ENCODE measurements around the gene GPC6.

Gene GPC6

DNA sequence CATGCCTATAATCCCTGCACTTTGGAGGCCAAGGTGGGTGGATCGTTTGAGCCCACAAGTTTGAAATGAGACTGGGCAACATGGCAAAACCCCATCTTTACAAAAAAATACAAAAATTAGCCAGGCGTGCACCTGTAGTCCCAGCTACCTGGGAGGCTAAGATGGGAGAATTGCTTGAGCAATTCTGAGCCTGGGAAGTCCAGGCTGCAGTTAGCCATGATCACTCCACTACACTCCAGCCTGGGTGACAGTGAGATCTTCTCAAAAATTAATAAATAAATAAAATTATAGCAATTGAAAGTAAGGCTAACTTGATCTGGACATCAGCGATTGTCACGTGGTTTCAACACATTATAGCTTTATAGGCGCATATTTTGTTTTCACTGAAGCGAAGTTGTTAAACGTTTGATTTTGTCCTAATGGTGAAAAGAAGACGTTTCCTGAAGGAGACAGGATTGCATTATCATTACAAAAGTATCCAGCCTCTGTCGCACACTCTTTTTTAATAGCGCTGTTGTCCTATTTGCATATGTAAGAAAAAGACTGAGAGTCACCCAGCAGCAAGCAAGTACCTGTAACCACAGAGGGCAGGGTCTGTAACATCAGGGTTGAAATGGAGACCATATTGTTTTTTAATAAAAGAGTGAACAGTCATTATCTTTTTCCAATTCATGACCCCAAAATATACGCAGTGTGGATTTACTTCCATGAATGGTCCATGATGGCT is 917.2 kb downstream of the GPC6 start:
- no peak for DNase-seq

DNA sequence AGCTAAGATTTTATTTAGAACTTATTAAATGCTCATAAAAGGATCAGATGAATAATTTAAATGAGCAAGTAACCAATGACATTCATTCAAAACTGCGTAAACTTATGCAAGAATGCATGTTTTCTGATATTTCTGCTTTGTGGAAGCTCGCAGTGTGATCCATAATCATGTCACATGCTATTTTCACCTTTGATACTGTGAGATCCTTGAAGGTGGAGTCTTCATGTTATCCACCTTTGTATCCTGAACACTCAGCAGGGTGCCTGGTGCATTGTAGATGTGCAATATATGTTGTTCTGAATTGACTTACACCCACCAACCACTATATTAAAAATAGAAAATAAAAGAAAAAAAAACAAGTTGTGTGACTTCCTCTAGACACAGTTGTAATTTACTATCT is 919.4 kb downstream of the GPC6 start:
- no peak for DNase-seq

DNA sequence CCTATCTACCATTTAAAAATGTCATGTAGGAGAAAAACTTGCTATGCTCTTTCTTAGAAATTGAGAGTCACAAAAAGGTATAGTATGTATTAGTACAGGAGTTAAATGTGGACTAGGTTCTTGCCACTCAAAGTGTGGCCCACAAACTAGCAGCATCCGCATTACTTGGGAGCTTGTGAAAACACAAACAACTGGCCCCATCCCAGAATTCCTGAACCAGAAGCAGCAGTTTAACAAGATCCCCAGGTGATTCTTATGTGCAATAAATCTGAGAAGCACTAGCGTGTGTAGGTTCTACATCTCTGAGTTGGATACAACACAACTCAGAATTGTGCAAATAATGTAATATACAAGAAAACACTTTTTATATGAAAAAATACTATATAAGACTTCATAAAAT is 927.0 kb downstream of the GPC6 start:
- DNase-seq, result no peak

DNA sequence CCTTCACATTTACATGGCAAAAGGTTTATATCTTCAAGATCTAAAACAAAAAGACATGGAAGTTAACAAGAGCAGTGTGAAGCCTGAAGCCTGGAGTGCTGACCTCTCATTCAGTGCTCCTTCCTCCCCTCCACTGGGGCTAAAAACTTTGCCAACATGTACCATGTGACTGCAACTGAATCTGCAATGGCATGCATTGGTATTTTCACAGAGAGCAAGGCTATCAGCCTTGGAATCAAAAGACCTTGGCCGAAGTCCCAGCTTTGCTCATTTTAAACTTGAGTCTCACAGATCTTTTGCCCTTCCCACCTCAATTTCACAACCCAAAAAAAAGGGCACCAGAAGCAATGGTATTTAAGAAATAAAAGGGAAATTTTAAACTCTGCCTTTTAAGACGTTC is 927.8 kb downstream of the GPC6 start:
- DNase-seq, result no peak

DNA sequence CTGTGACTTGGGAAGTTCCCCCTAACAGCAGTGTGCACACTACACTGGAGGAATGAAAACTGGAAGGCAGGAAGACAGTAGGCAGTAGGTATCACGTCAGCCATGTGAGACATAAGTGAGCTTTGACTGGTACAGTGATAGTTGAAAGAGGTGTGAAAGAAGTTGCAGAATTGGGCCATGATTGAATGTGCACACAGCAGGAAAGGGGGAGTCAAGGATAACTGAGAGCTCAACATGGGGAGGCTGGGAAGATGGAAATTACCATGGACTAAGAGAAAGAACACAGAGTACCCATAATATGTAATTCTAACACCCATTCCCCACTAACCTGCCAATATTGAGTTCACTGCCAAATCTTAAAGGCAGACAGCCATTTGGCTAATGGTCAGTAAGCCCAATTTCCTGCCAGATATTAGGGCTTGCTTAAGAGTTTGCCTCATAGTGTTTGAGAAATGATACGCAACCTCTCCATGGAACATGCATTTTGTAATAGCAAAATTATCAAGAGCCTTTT is 931.2 kb downstream of the GPC6 start:
- peak; percentile 13 for DNase-seq

DNA sequence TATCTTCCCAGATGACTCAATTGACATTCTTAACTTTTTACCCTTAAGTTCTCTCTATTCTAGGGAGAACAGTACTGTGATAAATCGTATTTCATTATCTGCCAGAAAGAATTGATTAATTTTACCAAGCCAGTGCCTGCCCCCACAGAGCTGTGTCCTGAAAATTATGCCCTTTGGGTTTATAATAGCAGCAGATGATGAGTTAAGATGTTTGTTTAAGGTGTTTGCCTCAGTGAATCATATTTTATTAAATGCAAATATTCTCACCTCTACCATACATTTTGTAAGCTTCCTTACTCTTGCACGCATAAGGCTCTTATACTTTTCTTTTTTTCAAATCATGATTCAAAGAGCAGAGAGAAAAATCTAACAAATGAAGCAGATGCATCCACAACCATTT is 934.3 kb downstream of the GPC6 start:
- DNase-seq, result no peak

DNA sequence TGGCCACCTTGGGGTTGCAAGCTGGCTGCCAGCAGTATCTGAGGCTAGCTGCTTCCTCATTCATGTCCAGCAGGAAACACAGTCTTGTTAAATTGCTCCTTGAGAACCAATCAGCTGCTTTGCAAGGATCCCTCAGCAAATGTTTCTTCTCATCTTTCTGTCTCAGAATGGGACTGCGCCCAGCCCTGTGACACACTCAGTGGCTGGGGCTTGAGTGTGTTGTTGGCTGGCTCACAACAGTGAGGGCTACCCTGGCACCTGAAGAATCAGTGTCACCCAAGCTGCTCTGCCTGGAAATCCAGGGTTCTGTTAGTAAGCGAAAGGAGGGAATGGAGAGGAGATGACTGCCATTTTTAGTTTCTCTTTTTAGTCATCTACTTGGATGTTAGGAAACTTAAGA is 935.7 kb downstream of the GPC6 start:
- DNase-seq, result no peak

DNA sequence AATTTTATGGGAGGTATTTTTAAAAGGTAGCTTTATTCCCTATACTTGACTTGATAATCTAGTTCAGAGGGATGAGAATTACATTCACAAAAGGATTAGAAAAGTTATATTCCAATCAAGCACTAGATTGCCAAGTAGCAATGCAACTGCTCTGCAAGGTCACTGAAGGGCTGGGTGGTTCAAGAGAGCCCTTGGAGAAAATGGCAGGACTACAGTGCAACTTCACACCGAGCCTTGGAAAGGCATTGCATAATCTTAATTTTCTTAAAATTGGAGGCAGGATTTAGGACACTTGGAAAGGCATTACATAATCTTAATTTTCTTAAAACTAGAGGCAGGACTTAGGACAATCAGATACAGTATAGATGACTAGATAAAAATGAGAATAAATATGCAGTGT is 936.9 kb downstream of the GPC6 start:
- DNase-seq, result no peak

DNA sequence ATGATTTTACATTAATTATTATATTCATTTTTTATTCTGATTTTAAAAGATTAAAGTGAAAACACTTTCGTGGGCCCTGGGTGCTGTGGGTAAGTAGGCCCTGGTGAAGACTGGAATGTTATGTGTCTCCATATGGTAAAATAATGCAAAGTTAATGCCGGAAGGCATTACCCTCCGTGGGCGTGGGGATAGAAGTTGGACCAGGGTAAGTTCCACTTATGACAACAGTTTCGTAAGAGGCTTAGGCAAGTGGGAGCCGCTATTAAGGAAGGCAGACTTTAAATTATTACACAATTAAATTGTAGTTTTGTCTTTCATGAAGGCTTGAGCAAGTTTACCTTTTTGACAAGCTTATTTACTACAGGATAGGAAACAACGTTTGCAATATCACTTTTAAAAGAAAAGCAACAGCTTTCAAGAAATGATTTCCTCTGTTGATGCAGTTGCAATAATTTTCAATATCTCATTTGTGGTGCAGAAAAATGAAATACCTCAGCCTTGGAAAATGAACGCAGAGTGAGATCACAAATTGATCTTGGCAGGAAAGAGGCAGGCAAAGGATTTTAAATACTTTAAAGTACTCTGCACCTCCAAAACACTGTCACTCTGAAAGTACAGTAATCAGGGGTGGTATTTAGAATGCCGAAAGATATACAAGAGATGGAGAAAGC is 942.3 kb downstream of the GPC6 start:
- DNase-seq, result peak; percentile 26

DNA sequence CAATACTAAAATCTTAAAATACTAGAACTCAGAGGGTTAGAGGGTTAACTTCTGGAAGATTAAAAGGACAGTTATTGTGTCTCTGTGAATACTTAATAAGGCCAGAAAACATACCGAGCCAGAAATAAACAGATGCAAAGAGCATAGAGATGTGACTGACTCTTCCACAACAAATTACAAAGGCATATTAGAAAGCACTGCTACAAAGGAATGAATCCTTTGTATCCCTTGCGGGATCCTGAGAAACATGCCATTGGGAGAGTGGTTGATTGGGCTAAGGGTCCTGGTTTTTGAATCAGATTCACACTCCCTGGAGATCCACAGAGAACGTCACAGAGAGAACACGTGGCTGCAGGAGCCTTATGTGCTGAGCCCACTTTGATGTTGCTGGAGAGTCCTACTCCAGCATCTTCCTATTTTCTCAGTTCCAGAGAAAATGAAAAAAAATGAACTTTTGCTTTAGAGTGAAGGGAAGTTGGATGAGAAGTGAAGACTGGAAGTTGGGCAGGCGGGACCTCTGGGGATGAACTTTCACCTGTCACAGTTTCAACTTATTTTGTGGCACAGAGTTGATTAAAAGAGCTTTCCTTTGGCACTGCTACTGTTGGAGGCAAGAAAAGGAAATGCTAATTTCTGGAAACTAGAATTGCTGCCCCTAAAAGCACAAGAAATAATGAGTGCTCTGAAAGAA is 943.0 kb downstream of the GPC6 start:
- DNase-seq, result no peak

DNA sequence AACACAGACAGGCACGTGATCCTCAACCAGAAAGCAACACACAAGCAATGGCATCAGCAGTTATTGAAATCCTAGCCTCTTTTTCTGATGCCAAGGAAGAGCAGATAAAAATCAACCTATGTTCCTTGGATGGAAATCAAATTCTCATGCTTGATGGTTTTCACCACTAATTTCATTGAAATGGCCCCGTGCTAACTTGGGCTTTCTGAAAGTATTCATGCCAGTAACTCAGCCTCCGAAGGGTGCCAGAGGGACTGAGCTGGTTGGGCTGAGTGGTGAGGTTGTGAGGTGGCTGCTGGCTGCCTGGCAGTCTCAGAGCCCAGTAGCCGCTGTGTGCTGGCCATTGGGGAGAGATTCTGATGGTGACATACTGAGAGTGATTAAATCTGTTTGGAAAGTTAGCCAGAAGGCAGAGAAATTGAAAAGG is 943.6 kb downstream of the GPC6 start:
- DNase-seq, result no peak

DNA sequence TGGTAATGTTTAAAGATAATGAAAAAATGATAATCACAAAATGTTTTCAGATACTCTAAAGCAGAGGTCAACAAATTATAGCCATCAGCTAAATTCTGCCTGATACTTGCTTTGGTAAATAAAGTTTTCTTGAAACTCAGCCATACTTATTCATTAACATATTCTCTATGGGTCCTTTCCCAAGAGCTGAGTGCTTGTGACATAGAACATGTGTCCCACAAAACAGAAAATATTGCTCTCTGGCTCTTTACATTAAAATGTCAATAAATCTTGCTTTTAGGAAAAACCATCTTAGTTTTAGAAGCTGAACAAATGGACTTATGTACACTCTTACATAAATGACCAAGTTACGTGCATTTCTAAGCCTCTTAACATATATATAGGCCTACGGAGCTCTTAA is 945.8 kb downstream of the GPC6 start:
- no peak for DNase-seq

DNA sequence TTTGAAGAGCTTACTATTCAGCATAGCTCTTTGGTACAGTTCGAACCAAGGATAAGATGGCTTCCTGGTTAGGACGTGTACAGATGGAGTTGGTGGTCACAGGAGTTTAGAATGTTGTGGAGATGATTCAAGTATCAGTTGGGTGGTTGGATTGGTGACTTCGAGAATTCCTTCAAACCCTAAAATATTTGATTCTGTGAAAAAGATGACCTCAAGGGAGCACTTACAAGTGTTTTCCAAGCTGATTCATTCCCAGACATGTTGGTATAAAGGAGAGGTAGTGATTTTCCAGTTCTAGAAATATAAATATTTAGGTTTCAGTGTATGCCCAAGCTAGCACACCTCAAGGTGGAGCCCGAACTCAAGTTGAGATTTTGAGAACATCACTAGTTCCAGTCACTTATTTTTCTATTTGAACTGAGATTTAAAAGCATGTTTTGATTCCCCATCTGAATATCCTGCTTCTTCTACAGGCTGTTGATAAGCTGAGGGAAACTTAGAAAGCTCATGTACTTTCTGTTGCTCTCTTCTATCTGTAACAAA is 946.8 kb downstream of the GPC6 start:
- no peak for DNase-seq

DNA sequence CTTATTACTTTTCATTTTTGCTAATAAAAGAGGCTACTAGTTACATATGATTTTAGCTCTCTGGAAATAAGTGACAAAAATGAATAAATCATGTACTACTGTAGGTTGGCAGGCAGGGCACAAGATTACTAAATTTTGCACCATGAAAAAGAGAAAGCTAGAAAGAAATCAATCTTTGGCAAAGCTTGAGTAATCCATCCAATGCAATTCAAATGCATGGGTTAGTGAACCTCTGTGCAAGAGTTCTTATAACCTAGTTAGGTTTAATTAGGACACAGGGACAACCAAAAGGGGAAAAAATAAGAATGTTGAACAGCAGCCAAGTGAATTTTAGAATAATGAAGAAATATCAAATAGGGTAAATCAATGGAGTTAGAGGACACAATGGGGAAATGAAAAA is 947.4 kb downstream of the GPC6 start:
- no peak for DNase-seq

DNA sequence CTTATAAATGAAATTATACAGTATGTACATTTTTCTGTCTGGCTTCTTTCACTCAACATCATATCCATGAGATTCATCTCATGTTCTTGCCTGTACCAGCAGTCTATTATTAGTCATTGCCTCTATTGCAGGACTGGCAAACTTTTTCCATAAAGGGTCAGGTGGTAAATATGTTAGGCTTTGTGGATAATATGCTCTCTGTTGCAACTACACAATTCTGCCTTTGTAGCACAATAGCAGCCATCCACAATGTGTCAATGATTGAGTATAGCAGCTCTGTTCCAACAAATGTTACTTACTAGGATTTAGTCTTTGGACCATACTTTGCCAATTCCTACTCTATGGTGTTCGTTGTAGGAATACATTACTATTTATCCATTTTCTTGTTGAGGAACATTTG is 948.5 kb downstream of the GPC6 start:
- no peak for DNase-seq

DNA sequence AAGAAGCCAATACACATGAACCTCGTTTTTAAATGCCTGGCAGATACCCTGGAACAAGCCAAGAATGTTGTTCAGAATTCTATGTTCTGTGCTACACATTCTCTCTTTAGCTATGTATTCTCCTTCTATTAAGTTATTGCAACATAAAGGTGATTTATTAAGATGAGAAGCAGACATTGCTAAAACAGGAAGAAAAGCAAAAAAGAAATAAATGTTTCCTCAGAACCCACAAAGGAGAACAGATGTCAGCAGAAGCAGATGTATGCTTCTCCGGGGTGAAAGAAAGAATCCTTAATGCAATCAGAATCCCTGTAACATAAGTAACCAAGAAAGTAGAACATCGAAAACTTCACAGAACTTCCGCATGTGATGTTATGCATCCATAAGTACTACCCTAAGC is 950.0 kb downstream of the GPC6 start:
- no peak for DNase-seq

DNA sequence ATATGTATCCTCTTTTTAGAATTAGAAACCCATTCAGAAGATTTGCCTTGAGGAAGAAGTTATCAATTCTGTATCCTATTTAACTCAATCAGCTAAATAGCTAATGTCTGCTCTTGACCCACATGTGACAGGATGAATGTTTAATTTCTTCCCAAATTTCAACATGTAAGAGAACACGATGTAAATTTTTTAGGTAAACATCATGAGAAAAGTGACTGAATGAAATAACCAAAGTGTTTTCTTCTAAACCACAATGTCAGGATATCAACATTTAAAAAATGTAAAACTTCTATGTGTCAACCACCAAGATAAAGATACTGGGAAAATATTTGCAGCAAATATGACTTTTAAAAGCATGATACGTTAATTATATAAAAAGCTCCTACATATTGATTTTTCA is 950.4 kb downstream of the GPC6 start:
- no peak for DNase-seq

DNA sequence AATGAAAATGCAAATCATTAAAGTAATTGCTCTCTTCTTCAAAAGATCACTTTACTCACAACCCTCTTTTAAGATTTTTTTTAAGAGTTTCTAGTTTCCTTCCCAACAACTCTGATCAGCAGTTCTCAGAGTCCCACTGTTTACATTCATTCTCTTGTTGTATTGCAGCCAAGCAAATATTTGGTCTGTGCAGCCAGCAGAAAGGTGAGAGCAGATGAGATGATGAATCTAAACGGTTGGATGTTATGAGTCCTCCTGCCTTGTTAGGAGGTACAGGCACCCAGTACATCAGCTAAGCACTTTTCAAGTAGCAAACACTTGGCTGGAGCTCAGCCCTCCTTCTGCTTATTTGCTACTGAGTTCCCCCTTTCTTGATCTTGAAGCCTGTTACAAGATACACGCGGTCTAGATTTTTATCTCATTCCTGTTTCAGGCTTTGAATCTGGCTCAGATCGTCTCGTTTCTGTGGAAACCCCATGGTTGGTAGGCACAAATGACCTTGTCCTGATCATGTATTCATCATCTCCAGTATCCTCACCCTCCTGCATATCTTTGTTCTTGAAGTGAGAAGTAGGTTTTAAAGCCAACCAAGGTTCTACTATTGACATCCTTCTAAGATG is 952.1 kb downstream of the GPC6 start:
- no peak for DNase-seq

DNA sequence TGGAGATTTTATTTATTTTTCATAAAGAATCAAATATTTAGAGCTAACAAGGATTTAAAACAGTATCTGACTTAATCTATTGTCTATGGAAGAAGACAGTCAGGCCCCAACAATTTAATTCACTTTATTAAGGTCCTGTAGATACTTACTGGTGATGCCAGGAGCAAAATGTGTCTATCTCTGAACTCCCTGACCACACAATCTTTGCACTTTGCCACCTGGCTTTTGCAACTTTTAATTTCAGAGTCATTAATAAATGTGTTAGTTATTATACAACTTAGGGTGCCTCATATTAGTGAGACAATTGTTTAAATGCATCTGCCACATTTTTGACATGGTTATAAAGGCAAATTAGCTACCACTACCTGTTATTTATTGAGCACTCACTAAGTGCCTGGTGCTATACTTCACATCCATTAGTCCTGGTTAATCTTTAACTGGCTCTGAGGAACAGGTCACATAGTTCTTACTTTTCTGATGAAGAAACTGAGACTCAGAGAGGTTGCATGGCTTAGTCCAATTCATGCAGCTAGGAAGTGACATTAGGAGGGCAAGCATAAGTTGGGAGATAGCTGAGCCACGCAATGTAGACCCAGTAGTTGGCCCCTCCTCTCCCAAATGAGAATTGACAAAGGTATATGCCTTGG is 955.0 kb downstream of the GPC6 start:
- no peak for DNase-seq

DNA sequence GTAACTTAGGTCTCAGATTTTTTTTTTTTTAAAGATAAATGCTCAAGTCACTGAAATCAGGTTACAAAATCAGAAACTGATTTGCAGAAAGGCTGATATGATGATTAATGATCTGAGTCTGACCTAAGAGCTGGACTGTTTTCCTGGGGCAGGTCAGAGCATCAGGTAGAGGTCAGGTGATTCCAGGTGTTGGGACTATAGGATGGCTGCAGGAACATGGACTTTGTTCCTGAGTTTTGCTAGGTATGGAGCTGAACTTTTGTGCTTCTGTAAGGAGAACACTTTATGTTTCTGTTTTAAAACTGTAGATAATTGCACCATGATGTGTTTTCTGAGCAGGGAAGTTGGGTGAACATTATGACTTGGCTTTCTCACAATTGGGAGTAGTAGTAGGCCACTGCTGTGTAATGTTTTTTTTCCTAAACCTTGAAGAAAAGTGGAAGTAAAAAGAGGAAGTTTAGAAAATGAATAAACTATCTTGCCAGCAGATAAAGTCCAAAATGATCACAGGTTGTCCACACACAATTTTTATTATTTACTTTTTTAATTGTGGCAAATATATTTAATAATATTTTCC is 955.7 kb downstream of the GPC6 start:
- DNase-seq, result no peak

DNA sequence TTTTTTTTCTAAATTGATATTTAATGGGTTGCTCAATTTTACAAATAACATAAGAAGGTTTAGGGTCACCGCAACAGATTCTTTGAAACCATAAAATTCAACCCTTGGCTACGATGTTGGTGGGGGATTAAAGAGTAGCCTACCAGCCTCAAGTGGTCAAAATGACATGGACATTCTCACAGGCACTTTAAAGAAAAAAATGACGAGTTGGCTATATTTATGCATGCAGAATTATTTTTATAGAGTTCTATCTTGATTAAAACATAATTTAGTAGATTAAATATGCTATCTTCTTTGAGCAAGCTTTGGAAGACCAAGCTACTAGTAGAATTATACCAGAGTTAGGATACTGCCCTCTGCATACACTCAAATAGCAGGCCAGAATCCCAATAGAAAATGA is 959.9 kb downstream of the GPC6 start:
- DNase-seq, result no peak

DNA sequence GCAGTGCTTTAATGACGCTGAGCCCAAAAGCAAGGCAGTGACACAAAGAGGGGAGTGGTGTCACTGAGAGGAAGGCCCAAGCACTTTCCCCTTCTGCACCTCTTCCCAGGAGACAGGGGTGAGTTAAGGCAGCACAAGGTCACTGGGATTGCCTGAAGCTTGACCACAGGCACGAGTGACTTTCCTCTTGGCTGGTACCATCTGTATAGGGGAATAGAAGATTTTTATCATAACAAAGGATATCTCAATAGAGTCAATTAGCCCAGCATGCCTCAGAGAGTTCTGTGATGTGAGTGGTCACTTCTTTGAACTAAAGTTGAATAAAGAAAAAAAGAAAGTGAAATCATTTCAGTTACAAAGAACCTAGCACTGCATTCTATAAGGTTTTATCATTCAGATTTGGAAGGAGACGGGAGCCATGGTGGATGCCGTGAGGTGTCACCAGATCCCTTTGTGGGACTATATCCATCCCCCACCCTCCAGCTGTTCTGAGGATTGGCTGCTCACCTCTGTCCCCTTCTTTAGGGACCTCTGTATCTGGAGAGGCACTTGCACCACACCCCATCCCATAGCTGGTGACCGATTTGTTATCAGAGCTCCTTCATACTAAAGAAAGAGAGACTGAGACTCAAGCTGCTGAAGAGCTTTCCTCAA is 961.7 kb downstream of the GPC6 start:
- DNase-seq, result no peak

Measured in eye (tissue), 1 donor.